Measurements from ENCODE around the gene NBEA. TPM values are rescaled to one million over a fixed set of nuclear protein-coding genes. Genes with fewer than 3 reads are reported as not detected.

Gene NBEA
- total and polyA plus RNA-seq, 11 donors: 5.0 to 39.2 (median 23.2) TPM

DNA sequence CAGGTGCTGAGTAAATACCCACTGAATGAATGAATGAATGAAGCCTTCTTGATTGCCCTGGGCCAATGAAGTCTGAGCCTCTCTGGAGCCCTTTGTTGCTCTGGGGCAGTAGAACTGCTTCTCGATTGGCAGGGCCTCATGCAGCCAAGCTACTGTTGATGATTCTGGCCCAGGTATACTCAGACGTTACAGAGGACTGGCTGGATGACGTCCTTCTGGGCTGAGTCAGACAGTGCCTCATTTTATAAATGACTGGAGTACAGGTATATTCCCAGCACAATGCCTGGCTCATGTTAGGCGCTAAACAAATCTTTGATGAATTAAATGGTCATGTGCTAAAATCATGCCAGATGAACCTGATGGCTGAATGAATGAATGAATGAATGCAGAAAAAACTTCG lies 778.2 kb downstream of the NBEA start:
- Histone ChIP-seq H3K9me3 (no peaks in the 10 kb centered on the region), H3K4me1 (peaks cover 0 to 42% (median 24%) of the 10 kb centered on the region in 12 donors), H3K27ac (peak overlapping the region in 1 of 12 donors; percentile 15), H3K36me3 (no peaks in the 10 kb centered on the region), H3K27me3 (no peaks in the 10 kb centered on the region), H3K4me3 (peak overlapping the region in 1 of 12 donors; percentile 31)
- WGBS, 4 donors: 71 to 89% (median 84%) methylated on average over 5 of the region's 5 CpGs
- intact Hi-C loops (cut with DNase I): loop anchor here in 7 of 10 donors (2.0 to 10.0 kb wide), 11 partner anchors 67 to 545 kb away; no protein-coding TSS in a partner anchor
- no peak for ATAC-seq
- TF ChIP-seq POLR2A (IDR thresholded peaks at IDR 0.05): no peak
- no peak for TF ChIP-seq CTCF (IDR thresholded peaks at IDR 0.05)
- DNase-seq: no peak

- H3K27me3 ChIP-seq: no peaks in the 10 kb centered on the region
- 43 to 46% (median 44%) methylated on average over 21 of the region's 21 CpGs for WGBS, 4 donors
- H3K36me3 ChIP-seq: no peaks in the 10 kb centered on the region
- peaks cover 0 to 41% (median 23%) of the 10 kb centered on the region in 12 donors for H3K4me1 ChIP-seq
- TF ChIP-seq POLR2A (IDR thresholded peaks at IDR 0.05) (no peak), CTCF (IDR thresholded peaks at IDR 0.05) (peak; percentile 80 to 91 (median 84))
- ATAC-seq (peak in 3 of 4 donors; percentile 7 to 49 (median 20)), DNase-seq (peak in 4 of 5 donors; percentile 30 to 53 (median 44))
- H3K9me3 ChIP-seq: no peaks in the 10 kb centered on the region
- intact Hi-C loops (cut with DNase I): loop anchor here in 7 of 10 donors (2.0 to 10.0 kb wide), 11 partner anchors 66 to 546 kb away; no protein-coding TSS in a partner anchor
- H3K4me3 ChIP-seq: peak overlapping the region in 6 of 12 donors; percentile 23 to 33 (median 28)
- H3K27ac ChIP-seq: peak overlapping the region in 6 of 12 donors; percentile 3 to 44 (median 34)
Measured at GRCh38 chr13:35720690-35721554, 778.9 kb downstream of the NBEA start.

Data from heart left ventricle (tissue), 16 donors.